HepG2 (cell line): ENCODE measurements around the gene ADPRHL1. TPM values are rescaled to one million over a fixed set of nuclear protein-coding genes. Genes with fewer than 3 reads are reported as not detected.

Experiments used
- CBX1 ChIP-seq: IDR thresholded peaks from one replicate; pipeline ENCODE4 v1.6.1; 2016; ENCODE audit warnings: antibody characterized with exemption, low read depth
- DMAP1 ChIP-seq: IDR thresholded peaks from 2 replicates; pipeline ENCODE4 v1.6.1; 2016
- LCORL ChIP-seq, 2 experiments: fragments of 450-650 bp in 1 of 2; sonication (generic) in 1 of 2; formaldehyde crosslinking in 1 of 2; IDR thresholded peaks; 2 replicates each; pipeline versions ENCODE4 v1.5.0 to v1.6.1; 2017 to 2020; ENCODE audit warnings: antibody characterized with exemption in 1 of 2, missing genetic modification reagents in 1 of 2
- MTF1 ChIP-seq: sonication (generic); formaldehyde crosslinking; IDR thresholded peaks from 2 replicates; pipeline ENCODE4 v1.5.0; 2020; ENCODE audit warnings: missing genetic modification reagents
- NONO ChIP-seq, 2 experiments: fragments of 450-650 bp in 1 of 2; sonication (generic) in 1 of 2; formaldehyde crosslinking in 1 of 2; IDR thresholded peaks in 1 of 2; conservative IDR thresholded peaks in 1 of 2; 2 replicates each; pipeline versions ENCODE4 v1.6.1 to v1.8.0; 2017 to 2022; ENCODE audit warnings: mild to moderate bottlenecking in 1 of 2, missing genetic modification reagents in 1 of 2, moderate library complexity in 1 of 2
- NR2C2 ChIP-seq: sonication (generic); formaldehyde crosslinking; IDR thresholded peaks from 2 replicates; pipeline ENCODE4 v1.4.0; 2020; ENCODE audit warnings: missing genetic modification reagents, mild to moderate bottlenecking, moderate library complexity, borderline replicate concordance
- PAF1 ChIP-seq: IDR thresholded peaks from 2 replicates; pipeline ENCODE4 v1.6.1; 2016; ENCODE audit warnings: missing genetic modification reagents, missing compliant biosample characterization
- PITX1 ChIP-seq: sonication (generic); formaldehyde crosslinking; IDR thresholded peaks from 2 replicates; pipeline ENCODE4 v1.5.1; 2020; ENCODE audit warnings: mild to moderate bottlenecking, missing genetic modification reagents
- POGZ ChIP-seq: sonication (generic); formaldehyde crosslinking; IDR thresholded peaks from 2 replicates; pipeline ENCODE4 v1.4.0; 2020; ENCODE audit warnings: mild to moderate bottlenecking, missing genetic modification reagents
- PREB ChIP-seq: sonication (generic); formaldehyde crosslinking; IDR thresholded peaks from 2 replicates; pipeline ENCODE4 v1.4.0; 2020; ENCODE audit warnings: missing genetic modification reagents
- ZNF225 ChIP-seq: sonication (generic); formaldehyde crosslinking; IDR thresholded peaks from 2 replicates; pipeline ENCODE4 v1.4.0; 2020; ENCODE audit warnings: mild to moderate bottlenecking, missing genetic modification reagents
- ZNF253 ChIP-seq: sonication (generic); formaldehyde crosslinking; IDR thresholded peaks from 2 replicates; pipeline ENCODE4 v1.8.0; 2022; ENCODE audit warnings: mild to moderate bottlenecking, missing genetic modification reagents, borderline replicate concordance
- ZNF329 ChIP-seq: sonication (generic); formaldehyde crosslinking; IDR thresholded peaks from 2 replicates; pipeline ENCODE4 v1.9.0; 2021; ENCODE audit warnings: low read depth, mild to moderate bottlenecking, missing genetic modification reagents
- ZNF354B ChIP-seq: sonication (generic); formaldehyde crosslinking; IDR thresholded peaks from 2 replicates; pipeline ENCODE4 v1.8.0; 2022; ENCODE audit warnings: mild to moderate bottlenecking, missing genetic modification reagents
- ZNF451 ChIP-seq: sonication (generic); formaldehyde crosslinking; IDR thresholded peaks from 2 replicates; pipeline ENCODE4 v1.5.0; 2020; ENCODE audit warnings: mild to moderate bottlenecking, missing genetic modification reagents
- ZNF563 ChIP-seq: sonication (generic); formaldehyde crosslinking; IDR thresholded peaks from 2 replicates; pipeline ENCODE4 v1.8.0; 2022; ENCODE audit warnings: mild to moderate bottlenecking, moderate library complexity, missing genetic modification reagents
- ZNF691 ChIP-seq: sonication (generic); formaldehyde crosslinking; IDR thresholded peaks from 2 replicates; pipeline ENCODE4 v1.4.0; 2020; ENCODE audit warnings: missing genetic modification reagents, low read depth, mild to moderate bottlenecking, borderline replicate concordance
- ZNF749 ChIP-seq: sonication (generic); formaldehyde crosslinking; IDR thresholded peaks from 2 replicates; pipeline ENCODE4 v1.8.0; 2022; ENCODE audit warnings: mild to moderate bottlenecking, missing genetic modification reagents, moderate library complexity, borderline replicate concordance
- ZNF777 ChIP-seq: sonication (generic); formaldehyde crosslinking; IDR thresholded peaks from 2 replicates; pipeline ENCODE4 v1.4.0; 2020; ENCODE audit warnings: missing genetic modification reagents
- ZNF792 ChIP-seq: IDR thresholded peaks from 2 replicates; pipeline ENCODE4 v1.6.1; 2016
- polyA plus RNA-seq, 8 experiments: library from polyadenylated mRNA; depleted of rRNA in 3 of 8; stranded (reverse) in 7 of 8; unstranded in 1 of 8; fragments of >200 nt; fragmentation: Illumina TruSeq in 4 of 8; extraction: Trizol in 4 of 8; gene quantifications; 2 replicates each; pipeline versions ENCODE4 v1.2.1 to v1.2.3, GENCODE V29; 2011 to 2016; ENCODE audit warnings: low read depth in 4 of 8, missing spikeins in 1 of 8, mixed read lengths in 1 of 8; ENCODE audit not compliant: insufficient read depth in 1 of 8
- total RNA-seq, 5 experiments: library from RNA; depleted of rRNA; stranded (reverse); fragments of >200 nt; fragmentation: Illumina TruSeq; extraction: Trizol; gene quantifications; 2 replicates each; pipeline ENCODE4 v1.2.3, GENCODE V29; 2016; ENCODE audit warnings: low read depth in 1 of 5
- TF ChIP-seq, protein P1 (sequence below): sonication (generic); formaldehyde crosslinking; IDR thresholded peaks from 2 replicates; pipeline ENCODE4 v1.5.1; 2020; ENCODE audit warnings: mild to moderate bottlenecking, missing genetic modification reagents
- TF ChIP-seq, protein P2 (sequence below): sonication (generic); formaldehyde crosslinking; IDR thresholded peaks from 2 replicates; pipeline ENCODE4 v1.4.0; 2020; ENCODE audit warnings: mild to moderate bottlenecking, missing genetic modification reagents

Gene ADPRHL1
- total and polyA plus RNA-seq, 2 of the 13 experiments (the other 11 are each of a cell fraction or from before 2014, with no cell fraction given): 0.34 to 0.40 TPM

- TF ChIP-seq ZNF691: peak; percentile 97
- peak; percentile 43; the same call in 1 of the 2 replicates for TF ChIP-seq ZNF451 (CRISPR knock-in tag)
- TF ChIP-seq, protein P1, sequence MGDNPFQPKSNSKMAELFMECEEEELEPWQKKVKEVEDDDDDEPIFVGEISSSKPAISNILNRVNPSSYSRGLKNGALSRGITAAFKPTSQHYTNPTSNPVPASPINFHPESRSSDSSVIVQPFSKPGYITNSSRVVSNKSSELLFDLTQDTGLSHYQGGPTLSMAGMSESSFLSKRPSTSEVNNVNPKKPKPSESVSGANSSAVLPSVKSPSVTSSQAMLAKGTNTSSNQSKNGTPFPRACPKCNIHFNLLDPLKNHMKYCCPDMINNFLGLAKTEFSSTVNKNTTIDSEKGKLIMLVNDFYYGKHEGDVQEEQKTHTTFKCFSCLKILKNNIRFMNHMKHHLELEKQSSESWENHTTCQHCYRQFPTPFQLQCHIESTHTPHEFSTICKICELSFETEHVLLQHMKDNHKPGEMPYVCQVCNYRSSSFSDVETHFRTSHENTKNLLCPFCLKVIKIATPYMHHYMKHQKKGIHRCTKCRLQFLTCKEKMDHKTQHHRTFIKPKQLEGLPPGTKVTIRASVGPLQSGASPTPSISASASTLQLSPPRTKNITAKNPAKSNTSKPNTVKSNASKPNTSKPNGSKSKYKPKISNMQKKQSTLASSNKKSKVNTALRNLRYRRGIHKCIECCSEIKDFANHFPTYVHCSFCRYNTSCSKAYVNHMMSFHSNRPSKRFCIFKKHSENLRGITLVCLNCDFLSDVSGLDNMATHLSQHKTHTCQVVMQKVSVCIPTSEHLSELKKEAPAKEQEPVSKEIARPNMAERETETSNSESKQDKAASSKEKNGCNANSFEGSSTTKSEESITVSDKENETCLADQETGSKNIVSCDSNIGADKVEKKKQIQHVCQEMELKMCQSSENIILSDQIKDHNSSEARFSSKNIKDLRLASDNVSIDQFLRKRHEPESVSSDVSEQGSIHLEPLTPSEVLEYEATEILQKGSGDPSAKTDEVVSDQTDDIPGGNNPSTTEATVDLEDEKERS (CRISPR knock-in tag): peak; percentile 96; the same call in 1 of the 2 replicates
- TF ChIP-seq ZNF354B (CRISPR knock-in tag): no peak
- TF ChIP-seq ZNF563 (CRISPR knock-in tag): no peak
- no peak for TF ChIP-seq LCORL (IDR thresholded peaks at IDR 0.05)
- TF ChIP-seq LCORL (CRISPR knock-in tag; IDR thresholded peaks at IDR 0.05): peak; percentile 34; the same call in 1 of the 2 replicates
- TF ChIP-seq ZNF253: no peak
- peak; percentile 55; the same call in 1 of the 2 replicates for TF ChIP-seq ZNF749 (CRISPR knock-in tag)
- TF ChIP-seq CBX1: peak; percentile 79
- TF ChIP-seq NONO (IDR thresholded peaks at IDR 0.05): no peak
- peak; percentile 92 for TF ChIP-seq NONO (CRISPR knock-in tag; conservative IDR thresholded peaks at IDR 0.05)
- 0 out of 2 replicates have a peak, but pooled peaks have one; percentile 24 for TF ChIP-seq ZNF329 (CRISPR knock-in tag)
- TF ChIP-seq, protein P2, sequence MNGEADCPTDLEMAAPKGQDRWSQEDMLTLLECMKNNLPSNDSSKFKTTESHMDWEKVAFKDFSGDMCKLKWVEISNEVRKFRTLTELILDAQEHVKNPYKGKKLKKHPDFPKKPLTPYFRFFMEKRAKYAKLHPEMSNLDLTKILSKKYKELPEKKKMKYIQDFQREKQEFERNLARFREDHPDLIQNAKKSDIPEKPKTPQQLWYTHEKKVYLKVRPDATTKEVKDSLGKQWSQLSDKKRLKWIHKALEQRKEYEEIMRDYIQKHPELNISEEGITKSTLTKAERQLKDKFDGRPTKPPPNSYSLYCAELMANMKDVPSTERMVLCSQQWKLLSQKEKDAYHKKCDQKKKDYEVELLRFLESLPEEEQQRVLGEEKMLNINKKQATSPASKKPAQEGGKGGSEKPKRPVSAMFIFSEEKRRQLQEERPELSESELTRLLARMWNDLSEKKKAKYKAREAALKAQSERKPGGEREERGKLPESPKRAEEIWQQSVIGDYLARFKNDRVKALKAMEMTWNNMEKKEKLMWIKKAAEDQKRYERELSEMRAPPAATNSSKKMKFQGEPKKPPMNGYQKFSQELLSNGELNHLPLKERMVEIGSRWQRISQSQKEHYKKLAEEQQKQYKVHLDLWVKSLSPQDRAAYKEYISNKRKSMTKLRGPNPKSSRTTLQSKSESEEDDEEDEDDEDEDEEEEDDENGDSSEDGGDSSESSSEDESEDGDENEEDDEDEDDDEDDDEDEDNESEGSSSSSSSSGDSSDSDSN (CRISPR knock-in tag): peak; percentile 98
- no peak; the same call in 1 of the 2 replicates for TF ChIP-seq ZNF792 (CRISPR knock-in tag)
- TF ChIP-seq MTF1 (CRISPR knock-in tag): no peak
- TF ChIP-seq POGZ (CRISPR knock-in tag): peak; percentile 93
- TF ChIP-seq NR2C2: peak; percentile 96
- peak; percentile 37; the same call in 1 of the 2 replicates for TF ChIP-seq DMAP1 (CRISPR knock-in tag)
- TF ChIP-seq ZNF777: 0 out of 2 replicates have a peak, but pooled peaks have one; percentile 7
- TF ChIP-seq PITX1: 0 out of 2 replicates have a peak, but pooled peaks have one; percentile 9
- TF ChIP-seq PAF1 (CRISPR knock-in tag): no peak
- TF ChIP-seq ZNF225 (CRISPR knock-in tag): peak; percentile 28; the same call in 1 of the 2 replicates
- no peak for TF ChIP-seq PREB (CRISPR knock-in tag)
These were observed 4.2 kb downstream of the ADPRHL1 start (continued) for GRCh38 chr13:113448885-113449692.
